Body of pancreas (tissue), 4 donors: ENCODE measurements around the gene NR2F1-AS1.

Source experiments
- POLR2A ChIP-seq, 3 donors: fragments of 450-650 bp; IDR thresholded peaks; one replicate each; pipeline ENCODE4 v1.6.1; 2016; ENCODE audit warnings: antibody characterized with exemption in 3 of 3, mild to moderate bottlenecking in 2 of 3
- TF ChIP-seq, protein P1 (sequence below), 7 experiments: fragments of 450-650 bp in 4 of 7; fragments of 200-600 bp in 3 of 7; sonication (generic) in 3 of 7; IDR thresholded peaks; one replicate each; pipeline ENCODE4 v1.5.1; 2016 to 2019; ENCODE audit warnings: antibody characterized with exemption in 7 of 7

DNA sequence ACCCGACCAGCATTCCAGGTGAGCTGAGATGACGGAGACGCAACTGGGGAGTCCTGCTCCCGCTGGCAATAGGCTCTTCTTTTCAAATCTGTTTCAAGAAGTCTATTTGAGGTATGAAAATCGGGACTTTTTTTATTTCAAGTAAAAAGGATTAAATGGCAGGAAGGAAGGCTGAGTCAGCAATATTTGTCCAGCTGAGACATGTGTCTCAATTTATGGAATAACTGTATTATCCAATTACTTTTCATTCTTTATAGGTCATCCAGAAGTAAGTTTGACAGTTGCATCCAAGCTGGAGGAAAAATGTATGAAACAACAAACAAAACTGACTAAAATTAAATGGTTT is 221.1 kb downstream of the NR2F1-AS1 start:
- TF ChIP-seq, protein P1, sequence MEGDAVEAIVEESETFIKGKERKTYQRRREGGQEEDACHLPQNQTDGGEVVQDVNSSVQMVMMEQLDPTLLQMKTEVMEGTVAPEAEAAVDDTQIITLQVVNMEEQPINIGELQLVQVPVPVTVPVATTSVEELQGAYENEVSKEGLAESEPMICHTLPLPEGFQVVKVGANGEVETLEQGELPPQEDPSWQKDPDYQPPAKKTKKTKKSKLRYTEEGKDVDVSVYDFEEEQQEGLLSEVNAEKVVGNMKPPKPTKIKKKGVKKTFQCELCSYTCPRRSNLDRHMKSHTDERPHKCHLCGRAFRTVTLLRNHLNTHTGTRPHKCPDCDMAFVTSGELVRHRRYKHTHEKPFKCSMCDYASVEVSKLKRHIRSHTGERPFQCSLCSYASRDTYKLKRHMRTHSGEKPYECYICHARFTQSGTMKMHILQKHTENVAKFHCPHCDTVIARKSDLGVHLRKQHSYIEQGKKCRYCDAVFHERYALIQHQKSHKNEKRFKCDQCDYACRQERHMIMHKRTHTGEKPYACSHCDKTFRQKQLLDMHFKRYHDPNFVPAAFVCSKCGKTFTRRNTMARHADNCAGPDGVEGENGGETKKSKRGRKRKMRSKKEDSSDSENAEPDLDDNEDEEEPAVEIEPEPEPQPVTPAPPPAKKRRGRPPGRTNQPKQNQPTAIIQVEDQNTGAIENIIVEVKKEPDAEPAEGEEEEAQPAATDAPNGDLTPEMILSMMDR (IDR thresholded peaks at IDR 0.05), result no peak
- TF ChIP-seq POLR2A (IDR thresholded peaks at IDR 0.05), result no peak
